Nucleus accumbens (tissue), 56 donors: ENCODE measurements around the gene SDSL.

Experiments
- DNase-seq, 56 donors: peaks; one replicate each; lab custom pipeline; 2025; lab: John Stamatoyannopoulos, UW

SDSL gene

GRCh38 chr12:113418213-113418879 is 3.8 kb upstream of the SDSL start:
- DNase-seq = no peak

GRCh38 chr12:113420996-113421595 is 1.1 kb upstream of the SDSL start:
- DNase-seq = no peak

GRCh38 chr12:113422886-113423669 is 898 bp downstream of the SDSL start:
- no peak for DNase-seq

- DNase-seq = no peak
Observed at GRCh38 chr12:113424456-113424855, 2.3 kb downstream of the SDSL start.

- peak in 39 of 56 donors; percentile 4 to 71 (median 24) for DNase-seq
Observed at GRCh38 chr12:113424915-113425823, 3.0 kb downstream of the SDSL start.

- no peak for DNase-seq
Observed at GRCh38 chr12:113425960-113426453, 3.8 kb downstream of the SDSL start.

GRCh38 chr12:113427882-113428281 is 5.7 kb downstream of the SDSL start:
- DNase-seq = no peak

GRCh38 chr12:113428482-113428881 is 6.3 kb downstream of the SDSL start:
- no peak for DNase-seq

- peak in 1 of 56 donors; percentile 10 for DNase-seq
Observed at GRCh38 chr12:113432986-113433385, 10.8 kb downstream of the SDSL start.

GRCh38 chr12:113435367-113435766 is 13.2 kb downstream of the SDSL start:
- no peak for DNase-seq

- no peak for DNase-seq
Observed at GRCh38 chr12:113436586-113436985, 14.4 kb downstream of the SDSL start.

GRCh38 chr12:113436993-113437728 is 15.0 kb downstream of the SDSL start:
- DNase-seq = no peak

GRCh38 chr12:113437729-113438100 is 15.5 kb downstream of the SDSL start:
- no peak for DNase-seq

GRCh38 chr12:113438523-113439300 is 16.5 kb downstream of the SDSL start:
- DNase-seq = no peak

GRCh38 chr12:113439301-113439597 is 17.1 kb downstream of the SDSL start:
- DNase-seq = no peak

- DNase-seq = peak in 32 of 56 donors; percentile 1 to 76 (median 12)
Observed at GRCh38 chr12:113439606-113440030, 17.4 kb downstream of the SDSL start.

- DNase-seq = no peak
Observed at GRCh38 chr12:113440336-113440735, 18.2 kb downstream of the SDSL start.

GRCh38 chr12:113440947-113441782 is 19.0 kb downstream of the SDSL start:
- no peak for DNase-seq
